SK-N-SH treated with all-trans-retinoic acid at 6 μM for 48 hours (cell line): ENCODE measurements around the gene DAB2IP.
"Not testable (repeated sequence)": the region's sequence is repeated elsewhere in the genome, so short reads cannot be mapped to it uniquely, and the experiment has no call there.

Source experiments
- ATAC-seq: fragments of 200-7000 bp; cut with Tn5 transposase; 3 replicates; pipeline ENCODE4 v1.9.1; 2020; ENCODE audit warnings: mild to moderate bottlenecking, moderate library complexity
- ARNTL ChIP-seq: fragments of 450-650 bp; formaldehyde crosslinking; IDR thresholded peaks from 2 replicates; pipeline ENCODE4 v1.5.0; 2020; ENCODE audit warnings: low read depth, mild to moderate bottlenecking, moderate library complexity, borderline replicate concordance
- BACH2 ChIP-seq: fragments of 250-450 bp; sonication (Bioruptor Pico); IDR thresholded peaks from 2 replicates; pipeline ENCODE4 v1.9.0; 2021; ENCODE audit warnings: mild to moderate bottlenecking, borderline replicate concordance
- CSDC2 ChIP-seq: fragments of 250-450 bp; sonication (Bioruptor Pico); IDR thresholded peaks from 2 replicates; pipeline ENCODE4 v1.5.0; 2020; ENCODE audit warnings: mild to moderate bottlenecking, moderate library complexity
- ESRRG ChIP-seq: fragments of 250-450 bp; sonication (Bioruptor Pico); IDR thresholded peaks from 2 replicates; pipeline ENCODE4 v1.6.1; 2021; ENCODE audit warnings: mild to moderate bottlenecking
- GLIS3 ChIP-seq: fragments of 250-450 bp; sonication (Bioruptor Pico); IDR thresholded peaks from 2 replicates; pipeline ENCODE4 v1.5.0; 2020; ENCODE audit warnings: mild to moderate bottlenecking, moderate library complexity
- OSR1 ChIP-seq: fragments of 250-450 bp; sonication (Bioruptor Pico); IDR thresholded peaks from 2 replicates; pipeline ENCODE4 v1.8.0; 2022; ENCODE audit warnings: moderate library complexity, mild to moderate bottlenecking, inconsistent platforms
- PPARA ChIP-seq: fragments of 250-450 bp; sonication (Bioruptor Pico); IDR thresholded peaks from 2 replicates; pipeline ENCODE4 v1.5.0; 2020; ENCODE audit warnings: mild to moderate bottlenecking, borderline replicate concordance
- RARB ChIP-seq: fragments of 250-450 bp; sonication (Bioruptor Pico); IDR thresholded peaks from 2 replicates; pipeline ENCODE4 v1.8.0; 2021; ENCODE audit warnings: mild to moderate bottlenecking, moderate library complexity
- SNAI2 ChIP-seq: fragments of 250-450 bp; sonication (Bioruptor Pico); IDR thresholded peaks from 2 replicates; pipeline ENCODE4 v1.5.0; 2020; ENCODE audit warnings: mild to moderate bottlenecking, moderate library complexity
- TCF4 ChIP-seq: fragments of 250-450 bp; sonication (Bioruptor Pico); IDR thresholded peaks from 2 replicates; pipeline ENCODE4 v1.8.0; 2021; ENCODE audit warnings: mild to moderate bottlenecking, moderate library complexity, borderline replicate concordance
- TOX ChIP-seq: fragments of 250-450 bp; sonication (Bioruptor Pico); IDR thresholded peaks from 2 replicates; pipeline ENCODE4 v1.8.0; 2021; ENCODE audit warnings: mild to moderate bottlenecking, moderate library complexity, borderline replicate concordance
- ZC3H10 ChIP-seq: fragments of 250-450 bp; sonication (Bioruptor Pico); IDR thresholded peaks from 2 replicates; pipeline ENCODE4 v1.5.1; 2021; ENCODE audit warnings: mild to moderate bottlenecking, moderate library complexity
- ZFP3 ChIP-seq: fragments of 250-450 bp; sonication (Bioruptor Pico); IDR thresholded peaks from 2 replicates; pipeline ENCODE4 v1.5.0; 2020; ENCODE audit warnings: mild to moderate bottlenecking, moderate library complexity
- ZFP30 ChIP-seq: fragments of 450-650 bp; formaldehyde crosslinking; IDR thresholded peaks from 2 replicates; pipeline ENCODE4 v1.5.0; 2022; ENCODE audit warnings: mild to moderate bottlenecking, moderate library complexity
- ZNF565 ChIP-seq: fragments of 450-650 bp; formaldehyde crosslinking; conservative IDR thresholded peaks from 2 replicates; pipeline ENCODE4 v1.5.0; 2020; ENCODE audit warnings: low read depth, mild to moderate bottlenecking, moderate library complexity
- ZNF70 ChIP-seq: fragments of 450-650 bp; formaldehyde crosslinking; IDR thresholded peaks from 2 replicates; pipeline ENCODE4 v1.5.0; 2020; ENCODE audit warnings: mild to moderate bottlenecking, moderate library complexity
- ZNF8 ChIP-seq: fragments of 450-650 bp; formaldehyde crosslinking; IDR thresholded peaks from 2 replicates; pipeline ENCODE4 v1.5.0; 2020; ENCODE audit warnings: mild to moderate bottlenecking, moderate library complexity
- TF ChIP-seq, protein P1 (sequence below): fragments of 250-450 bp; sonication (Bioruptor Pico); IDR thresholded peaks from 2 replicates; pipeline ENCODE4 v1.8.0; 2020; ENCODE audit warnings: mild to moderate bottlenecking, moderate library complexity, borderline replicate concordance
- TF ChIP-seq, protein P2 (sequence below): fragments of 250-450 bp; sonication (Bioruptor Pico); IDR thresholded peaks from 2 replicates; pipeline ENCODE4 v1.5.0; 2020; ENCODE audit warnings: mild to moderate bottlenecking, moderate library complexity
- TF ChIP-seq, protein P3 (sequence below): fragments of 250-450 bp; sonication (Bioruptor Pico); IDR thresholded peaks from 2 replicates; pipeline ENCODE4 v1.5.1; 2021; ENCODE audit warnings: mild to moderate bottlenecking, moderate library complexity
- TF ChIP-seq, protein P4 (sequence below): fragments of 250-450 bp; sonication (Bioruptor Pico); IDR thresholded peaks from 2 replicates; pipeline ENCODE4 v1.5.1; 2020; ENCODE audit warnings: low read depth, mild to moderate bottlenecking, moderate library complexity

The DAB2IP gene

DNA sequence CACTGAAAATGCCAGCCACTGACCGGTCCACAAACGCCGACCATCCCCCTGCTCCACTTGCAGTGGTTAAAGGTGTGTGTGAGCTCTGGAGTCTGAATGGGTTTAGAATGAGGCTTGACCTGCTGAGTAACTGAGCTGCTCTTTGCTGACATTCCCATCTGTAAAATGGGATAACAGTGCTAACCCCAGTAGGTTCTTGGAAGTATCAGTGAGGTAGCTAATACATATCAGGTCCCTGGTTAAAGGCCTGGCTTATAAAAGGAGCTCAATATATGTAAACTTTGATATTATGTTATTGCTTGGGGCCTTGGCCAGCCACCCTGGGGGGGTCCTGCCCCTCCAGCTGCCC is 31.1 kb upstream of the DAB2IP start:
- TF ChIP-seq ESRRG (CRISPR knock-in tag) = no peak
- no peak for TF ChIP-seq ARNTL
- TF ChIP-seq OSR1 (CRISPR knock-in tag) = no peak
- TF ChIP-seq TCF4 (CRISPR knock-in tag) = no peak
- TF ChIP-seq, protein P1, sequence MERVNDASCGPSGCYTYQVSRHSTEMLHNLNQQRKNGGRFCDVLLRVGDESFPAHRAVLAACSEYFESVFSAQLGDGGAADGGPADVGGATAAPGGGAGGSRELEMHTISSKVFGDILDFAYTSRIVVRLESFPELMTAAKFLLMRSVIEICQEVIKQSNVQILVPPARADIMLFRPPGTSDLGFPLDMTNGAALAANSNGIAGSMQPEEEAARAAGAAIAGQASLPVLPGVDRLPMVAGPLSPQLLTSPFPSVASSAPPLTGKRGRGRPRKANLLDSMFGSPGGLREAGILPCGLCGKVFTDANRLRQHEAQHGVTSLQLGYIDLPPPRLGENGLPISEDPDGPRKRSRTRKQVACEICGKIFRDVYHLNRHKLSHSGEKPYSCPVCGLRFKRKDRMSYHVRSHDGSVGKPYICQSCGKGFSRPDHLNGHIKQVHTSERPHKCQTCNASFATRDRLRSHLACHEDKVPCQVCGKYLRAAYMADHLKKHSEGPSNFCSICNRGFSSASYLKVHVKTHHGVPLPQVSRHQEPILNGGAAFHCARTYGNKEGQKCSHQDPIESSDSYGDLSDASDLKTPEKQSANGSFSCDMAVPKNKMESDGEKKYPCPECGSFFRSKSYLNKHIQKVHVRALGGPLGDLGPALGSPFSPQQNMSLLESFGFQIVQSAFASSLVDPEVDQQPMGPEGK = no peak
- TF ChIP-seq ZNF8 (CRISPR knock-in tag) = no peak
- no peak for TF ChIP-seq ZC3H10 (CRISPR knock-in tag)
- no peak for TF ChIP-seq ZNF70 (CRISPR knock-in tag)
- TF ChIP-seq BACH2 (CRISPR knock-in tag) = no peak
- ATAC-seq = no peak

DNA sequence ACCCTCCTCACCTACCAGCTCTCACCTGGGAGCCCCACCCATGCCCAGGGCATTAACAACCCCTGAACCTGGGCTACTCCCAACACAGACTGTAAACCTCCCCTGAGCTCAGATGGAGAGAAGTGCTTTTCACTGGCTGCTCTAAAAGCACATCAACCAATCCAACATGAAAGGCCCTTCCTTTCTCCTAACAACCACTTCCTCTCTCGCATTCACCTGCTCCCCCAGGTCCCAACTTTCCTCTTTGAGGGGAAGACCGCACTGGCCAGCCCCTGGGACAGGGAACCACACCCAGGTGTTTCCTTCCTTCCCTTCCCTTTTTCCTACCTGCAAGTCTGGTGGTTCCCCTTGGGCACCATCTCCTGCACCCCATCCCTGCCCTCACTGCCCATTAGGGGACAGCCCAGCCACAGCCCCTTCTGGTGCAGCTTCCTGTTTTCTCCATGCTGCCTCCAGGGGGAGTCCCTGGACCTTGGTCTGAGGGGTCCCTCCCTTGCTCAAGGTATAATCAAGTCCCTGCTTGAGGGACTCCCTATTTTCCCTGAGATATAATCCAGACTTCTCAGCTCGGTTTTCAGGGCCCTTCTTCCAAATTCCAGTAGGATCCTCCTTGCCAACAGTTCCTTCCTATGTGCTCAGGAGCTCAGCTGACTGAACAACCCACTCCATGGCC is 30.5 kb upstream of the DAB2IP start:
- TF ChIP-seq RARB (CRISPR knock-in tag) (no peak), ZNF70 (CRISPR knock-in tag) (no peak), ZC3H10 (CRISPR knock-in tag) (no peak), GLIS3 (CRISPR knock-in tag) (no peak), PPARA (no peak), CSDC2 (CRISPR knock-in tag) (no peak), ZNF565 (no peak), SNAI2 (CRISPR knock-in tag) (no peak), ZNF8 (CRISPR knock-in tag) (no peak), OSR1 (CRISPR knock-in tag) (no peak), ARNTL (no peak), TOX (CRISPR knock-in tag) (no peak), TCF4 (CRISPR knock-in tag) (no peak)
- TF ChIP-seq, protein P2, sequence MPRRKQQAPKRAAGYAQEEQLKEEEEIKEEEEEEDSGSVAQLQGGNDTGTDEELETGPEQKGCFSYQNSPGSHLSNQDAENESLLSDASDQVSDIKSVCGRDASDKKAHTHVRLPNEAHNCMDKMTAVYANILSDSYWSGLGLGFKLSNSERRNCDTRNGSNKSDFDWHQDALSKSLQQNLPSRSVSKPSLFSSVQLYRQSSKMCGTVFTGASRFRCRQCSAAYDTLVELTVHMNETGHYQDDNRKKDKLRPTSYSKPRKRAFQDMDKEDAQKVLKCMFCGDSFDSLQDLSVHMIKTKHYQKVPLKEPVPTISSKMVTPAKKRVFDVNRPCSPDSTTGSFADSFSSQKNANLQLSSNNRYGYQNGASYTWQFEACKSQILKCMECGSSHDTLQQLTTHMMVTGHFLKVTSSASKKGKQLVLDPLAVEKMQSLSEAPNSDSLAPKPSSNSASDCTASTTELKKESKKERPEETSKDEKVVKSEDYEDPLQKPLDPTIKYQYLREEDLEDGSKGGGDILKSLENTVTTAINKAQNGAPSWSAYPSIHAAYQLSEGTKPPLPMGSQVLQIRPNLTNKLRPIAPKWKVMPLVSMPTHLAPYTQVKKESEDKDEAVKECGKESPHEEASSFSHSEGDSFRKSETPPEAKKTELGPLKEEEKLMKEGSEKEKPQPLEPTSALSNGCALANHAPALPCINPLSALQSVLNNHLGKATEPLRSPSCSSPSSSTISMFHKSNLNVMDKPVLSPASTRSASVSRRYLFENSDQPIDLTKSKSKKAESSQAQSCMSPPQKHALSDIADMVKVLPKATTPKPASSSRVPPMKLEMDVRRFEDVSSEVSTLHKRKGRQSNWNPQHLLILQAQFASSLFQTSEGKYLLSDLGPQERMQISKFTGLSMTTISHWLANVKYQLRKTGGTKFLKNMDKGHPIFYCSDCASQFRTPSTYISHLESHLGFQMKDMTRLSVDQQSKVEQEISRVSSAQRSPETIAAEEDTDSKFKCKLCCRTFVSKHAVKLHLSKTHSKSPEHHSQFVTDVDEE (CRISPR knock-in tag) = no peak
- TF ChIP-seq, all 23 proteins: peak for 0
- ATAC-seq = peak; percentile 88

DNA sequence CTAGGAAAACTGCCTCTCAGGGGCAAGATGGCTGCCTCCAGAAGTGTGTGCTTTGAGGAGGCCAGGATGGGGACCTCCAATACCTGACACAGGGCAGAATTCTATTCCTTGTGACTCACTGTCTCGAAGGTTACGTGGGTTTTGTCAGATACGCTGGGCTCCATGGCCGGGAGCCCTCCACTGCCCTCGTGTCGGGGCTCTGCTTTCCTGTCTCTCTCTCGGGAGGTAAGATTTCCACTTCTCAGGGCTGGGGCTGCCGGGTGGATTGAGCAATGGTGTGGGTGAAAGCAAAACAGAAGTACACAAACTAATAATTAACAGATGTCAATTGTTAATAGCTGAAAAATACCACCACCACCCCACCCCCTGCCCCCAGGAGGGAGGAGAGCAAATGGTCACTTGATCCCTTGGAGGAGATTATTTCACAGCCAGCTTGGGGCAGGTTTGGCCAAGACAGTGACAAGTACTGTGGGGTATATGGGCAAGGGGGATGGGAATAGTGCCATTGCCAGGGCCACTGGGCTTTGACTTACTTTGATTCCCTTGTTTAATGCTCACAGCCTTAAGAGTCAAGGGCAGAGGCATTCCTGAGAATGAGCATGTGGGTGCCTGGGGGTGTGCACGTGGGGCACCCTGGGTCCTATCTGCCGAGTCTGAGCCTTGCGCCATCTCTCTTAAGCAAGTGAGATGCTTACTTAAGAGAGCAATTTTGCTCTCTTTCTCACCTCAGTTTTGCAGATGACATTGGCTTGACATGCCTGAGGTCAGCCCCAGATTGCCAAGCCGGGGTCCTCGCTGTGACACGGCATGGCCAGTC is 28.8 kb upstream of the DAB2IP start:
- TF ChIP-seq ZFP3 (CRISPR knock-in tag) = no peak
- no peak for TF ChIP-seq ZNF70 (CRISPR knock-in tag)
- TF ChIP-seq RARB (CRISPR knock-in tag) = no peak
- no peak for TF ChIP-seq TCF4 (CRISPR knock-in tag)
- TF ChIP-seq OSR1 (CRISPR knock-in tag) = no peak
- TF ChIP-seq, all 23 proteins: peak for 0

DNA sequence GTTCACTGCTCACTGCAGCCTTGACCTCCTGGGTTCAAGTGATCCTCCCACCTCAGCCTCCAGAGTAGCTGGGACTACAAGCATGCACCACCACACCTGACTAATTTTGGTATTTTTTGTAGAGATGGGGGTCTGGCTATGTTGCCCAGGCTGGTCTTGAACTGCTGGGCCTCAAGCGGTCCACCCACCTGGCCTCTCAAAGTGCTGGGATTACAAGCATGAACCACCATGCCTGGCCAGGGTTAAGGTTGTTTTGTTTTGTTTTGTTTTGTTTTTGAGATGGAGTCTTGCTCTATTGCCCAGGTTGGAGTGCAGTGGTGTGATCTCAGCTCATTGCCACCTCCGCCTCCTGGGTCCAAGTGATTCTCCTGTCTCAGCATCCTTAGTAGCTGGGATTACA is 28.0 kb upstream of the DAB2IP start:
- ATAC-seq = not testable (repeated sequence)

More for the DNA sequence above, 28.8 kb upstream of the DAB2IP start:
- ATAC-seq = no peak; the same call in 2 of the 3 replicates

DNA sequence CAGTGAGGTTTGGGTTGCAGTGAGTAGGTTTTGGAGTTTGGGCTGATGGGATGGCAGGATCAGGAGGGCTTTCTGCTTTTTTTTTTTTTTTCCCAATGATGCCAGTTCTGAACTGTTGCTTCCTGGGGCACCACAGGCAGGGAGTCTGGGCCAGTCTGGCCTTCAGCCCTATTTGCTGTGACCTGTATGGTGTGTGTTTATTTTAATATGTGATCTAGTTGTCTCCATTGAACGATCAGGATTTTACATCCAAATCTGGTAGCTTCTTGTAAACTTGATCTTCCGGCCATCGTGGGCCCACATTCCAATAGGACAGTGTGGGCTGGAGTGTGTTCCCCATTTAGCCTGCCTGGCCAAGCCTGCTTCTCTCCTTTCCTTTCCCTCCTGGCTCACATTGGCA is 25.8 kb upstream of the DAB2IP start:
- no peak for ATAC-seq
- TF ChIP-seq GLIS3 (CRISPR knock-in tag) = no peak
- no peak for TF ChIP-seq BACH2 (CRISPR knock-in tag)
- no peak for TF ChIP-seq RARB (CRISPR knock-in tag)
- TF ChIP-seq, protein P3, sequence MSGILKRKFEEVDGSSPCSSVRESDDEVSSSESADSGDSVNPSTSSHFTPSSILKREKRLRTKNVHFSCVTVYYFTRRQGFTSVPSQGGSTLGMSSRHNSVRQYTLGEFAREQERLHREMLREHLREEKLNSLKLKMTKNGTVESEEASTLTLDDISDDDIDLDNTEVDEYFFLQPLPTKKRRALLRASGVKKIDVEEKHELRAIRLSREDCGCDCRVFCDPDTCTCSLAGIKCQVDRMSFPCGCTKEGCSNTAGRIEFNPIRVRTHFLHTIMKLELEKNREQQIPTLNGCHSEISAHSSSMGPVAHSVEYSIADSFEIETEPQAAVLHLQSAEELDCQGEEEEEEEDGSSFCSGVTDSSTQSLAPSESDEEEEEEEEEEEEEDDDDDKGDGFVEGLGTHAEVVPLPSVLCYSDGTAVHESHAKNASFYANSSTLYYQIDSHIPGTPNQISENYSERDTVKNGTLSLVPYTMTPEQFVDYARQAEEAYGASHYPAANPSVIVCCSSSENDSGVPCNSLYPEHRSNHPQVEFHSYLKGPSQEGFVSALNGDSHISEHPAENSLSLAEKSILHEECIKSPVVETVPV (CRISPR knock-in tag) = no peak
- no peak for TF ChIP-seq TOX (CRISPR knock-in tag)
- no peak for TF ChIP-seq SNAI2 (CRISPR knock-in tag)
- no peak for TF ChIP-seq TCF4 (CRISPR knock-in tag)
- TF ChIP-seq ESRRG (CRISPR knock-in tag) = no peak
- no peak for TF ChIP-seq ZNF565
- TF ChIP-seq, protein P2 (CRISPR knock-in tag) = no peak
- TF ChIP-seq ZNF70 (CRISPR knock-in tag) = no peak
- no peak for TF ChIP-seq ZFP30 (CRISPR knock-in tag)
- TF ChIP-seq, protein P4, sequence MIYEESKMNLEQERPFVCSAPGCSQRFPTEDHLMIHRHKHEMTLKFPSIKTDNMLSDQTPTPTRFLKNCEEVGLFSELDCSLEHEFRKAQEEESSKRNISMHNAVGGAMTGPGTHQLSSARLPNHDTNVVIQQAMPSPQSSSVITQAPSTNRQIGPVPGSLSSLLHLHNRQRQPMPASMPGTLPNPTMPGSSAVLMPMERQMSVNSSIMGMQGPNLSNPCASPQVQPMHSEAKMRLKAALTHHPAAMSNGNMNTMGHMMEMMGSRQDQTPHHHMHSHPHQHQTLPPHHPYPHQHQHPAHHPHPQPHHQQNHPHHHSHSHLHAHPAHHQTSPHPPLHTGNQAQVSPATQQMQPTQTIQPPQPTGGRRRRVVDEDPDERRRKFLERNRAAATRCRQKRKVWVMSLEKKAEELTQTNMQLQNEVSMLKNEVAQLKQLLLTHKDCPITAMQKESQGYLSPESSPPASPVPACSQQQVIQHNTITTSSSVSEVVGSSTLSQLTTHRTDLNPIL (CRISPR knock-in tag) = no peak
- no peak for TF ChIP-seq ZNF8 (CRISPR knock-in tag)
